Measurements from ENCODE around the gene SLC44A5. TPM values are rescaled to one million over a fixed set of nuclear protein-coding genes. Genes with fewer than 3 reads are reported as not detected.
"Not testable (repeated sequence)": the region's sequence is repeated elsewhere in the genome, so short reads cannot be mapped to it uniquely, and the experiment has no call there.

The SLC44A5 gene
- total RNA-seq, 1 experiment from 2014 or later, result 2.4 TPM

DNA sequence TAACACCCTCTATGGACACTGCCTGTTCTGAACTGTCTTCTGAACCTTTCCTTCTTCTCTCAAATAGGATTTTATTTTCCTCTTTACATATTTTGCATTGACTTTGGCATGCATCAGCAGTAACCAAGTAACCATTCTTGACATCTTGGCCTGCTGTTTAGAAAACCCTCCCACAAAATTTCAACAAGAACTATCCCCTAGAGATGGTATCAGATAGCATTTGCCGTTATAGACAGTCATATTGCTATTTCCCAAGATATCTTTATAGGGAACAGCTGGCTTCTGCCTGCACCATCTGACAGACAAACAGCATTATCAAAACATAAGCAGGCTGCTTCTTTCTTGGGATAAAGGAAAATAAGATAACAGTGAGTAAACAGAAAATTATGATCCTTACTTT lies 422.0 kb downstream of the SLC44A5 start:
- TF ChIP-seq, protein P1, sequence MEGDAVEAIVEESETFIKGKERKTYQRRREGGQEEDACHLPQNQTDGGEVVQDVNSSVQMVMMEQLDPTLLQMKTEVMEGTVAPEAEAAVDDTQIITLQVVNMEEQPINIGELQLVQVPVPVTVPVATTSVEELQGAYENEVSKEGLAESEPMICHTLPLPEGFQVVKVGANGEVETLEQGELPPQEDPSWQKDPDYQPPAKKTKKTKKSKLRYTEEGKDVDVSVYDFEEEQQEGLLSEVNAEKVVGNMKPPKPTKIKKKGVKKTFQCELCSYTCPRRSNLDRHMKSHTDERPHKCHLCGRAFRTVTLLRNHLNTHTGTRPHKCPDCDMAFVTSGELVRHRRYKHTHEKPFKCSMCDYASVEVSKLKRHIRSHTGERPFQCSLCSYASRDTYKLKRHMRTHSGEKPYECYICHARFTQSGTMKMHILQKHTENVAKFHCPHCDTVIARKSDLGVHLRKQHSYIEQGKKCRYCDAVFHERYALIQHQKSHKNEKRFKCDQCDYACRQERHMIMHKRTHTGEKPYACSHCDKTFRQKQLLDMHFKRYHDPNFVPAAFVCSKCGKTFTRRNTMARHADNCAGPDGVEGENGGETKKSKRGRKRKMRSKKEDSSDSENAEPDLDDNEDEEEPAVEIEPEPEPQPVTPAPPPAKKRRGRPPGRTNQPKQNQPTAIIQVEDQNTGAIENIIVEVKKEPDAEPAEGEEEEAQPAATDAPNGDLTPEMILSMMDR (conservative IDR thresholded peaks at IDR 0.05), result no peak
- Histone ChIP-seq H3K4me1 (ENCODE audit: insufficient read depth, low read length) (no peaks in the 10 kb centered on the region), H2BK12ac (ENCODE audit: insufficient read length, low read depth, low read length) (no peak overlapping the region), H4K8ac (replicated peaks; ENCODE audit: insufficient read length, low read depth, low read length) (no peak overlapping the region), H3T11ph (ENCODE audit: low read length) (no peak overlapping the region), H3K9me3 (ENCODE audit: control insufficient read depth, low read depth, low read length) (no peaks in the 10 kb centered on the region), H3K27me3 (ENCODE audit: insufficient read depth, low read length) (no peaks in the 10 kb centered on the region), H2BK5ac (ENCODE audit: insufficient read length, low read length) (no peak overlapping the region), H2AFZ (ENCODE audit: low read length) (no peak overlapping the region), H3K23me2 (ENCODE audit: insufficient read length, low read depth, low read length, poor library complexity, severe bottlenecking) (no peaks in the 10 kb centered on the region), H4K20me1 (ENCODE audit: control insufficient read depth, insufficient read depth, insufficient read length) (no peaks in the 10 kb centered on the region), H3K4me2 (ENCODE audit: insufficient read depth, insufficient read length, low read length) (no peak overlapping the region), H3K14ac (ENCODE audit: insufficient read depth, low read length) (no peak overlapping the region), H3K56ac (ENCODE audit: insufficient read length, low read depth, low read length) (no peak overlapping the region), H2BK120ac (ENCODE audit: low read depth, low read length, poor library complexity, severe bottlenecking) (no peak overlapping the region), H3K23ac (ENCODE audit: insufficient read length, low read depth, low read length) (no peak overlapping the region), H4K91ac (ENCODE audit: insufficient read length, low read depth, low read length) (no peak overlapping the region), H2BK20ac (ENCODE audit: low read depth, low read length, poor library complexity, severe bottlenecking) (no peak overlapping the region), H3K18ac (ENCODE audit: insufficient read length, low read depth, low read length) (no peak overlapping the region), H4K5ac (ENCODE audit: insufficient read length, low read depth, low read length) (no peak overlapping the region), H2AK5ac (ENCODE audit: insufficient read length, low read length) (no peak overlapping the region), H3K27ac (ENCODE audit: insufficient read length, low read depth, low read length) (no peak overlapping the region), H2BK15ac (ENCODE audit: low read depth, low read length) (no peak overlapping the region), H3K79me2 (ENCODE audit: insufficient read depth, low read length) (no peaks in the 10 kb centered on the region), H3K4ac (ENCODE audit: low read depth, low read length) (no peak overlapping the region), H3K9ac (ENCODE audit: extremely low read depth, insufficient read length, low read length) (no peak overlapping the region), H3K79me1 (ENCODE audit: insufficient read depth, low read depth, low read length, poor library complexity, severe bottlenecking) (no peaks in the 10 kb centered on the region)
- WGBS (ENCODE audit: extremely low coverage, insufficient read length, low lambda C conversion rate), result no CpG with 5 or more reads among the region's 1 CpG
- no peak overlapping the region for H3K27ac Mint-ChIP-seq
- H3K27me3 Mint-ChIP-seq (ENCODE audit: low read depth), result no peaks in the 10 kb centered on the region
- no peak for DNase-seq
- no peak overlapping the region for H3K4me3 Mint-ChIP-seq
- H3K36me3 Mint-ChIP-seq (ENCODE audit: insufficient read depth in 1 of 3, low read depth in 3 of 3), result no peaks in the 10 kb centered on the region
- H3K4me1 Mint-ChIP-seq, result peaks cover 4% of the 10 kb centered on the region in 2 experiments; a peak in 3 of 4 replicates
- no peaks in the 10 kb centered on the region for H3K9me3 Mint-ChIP-seq

DNA sequence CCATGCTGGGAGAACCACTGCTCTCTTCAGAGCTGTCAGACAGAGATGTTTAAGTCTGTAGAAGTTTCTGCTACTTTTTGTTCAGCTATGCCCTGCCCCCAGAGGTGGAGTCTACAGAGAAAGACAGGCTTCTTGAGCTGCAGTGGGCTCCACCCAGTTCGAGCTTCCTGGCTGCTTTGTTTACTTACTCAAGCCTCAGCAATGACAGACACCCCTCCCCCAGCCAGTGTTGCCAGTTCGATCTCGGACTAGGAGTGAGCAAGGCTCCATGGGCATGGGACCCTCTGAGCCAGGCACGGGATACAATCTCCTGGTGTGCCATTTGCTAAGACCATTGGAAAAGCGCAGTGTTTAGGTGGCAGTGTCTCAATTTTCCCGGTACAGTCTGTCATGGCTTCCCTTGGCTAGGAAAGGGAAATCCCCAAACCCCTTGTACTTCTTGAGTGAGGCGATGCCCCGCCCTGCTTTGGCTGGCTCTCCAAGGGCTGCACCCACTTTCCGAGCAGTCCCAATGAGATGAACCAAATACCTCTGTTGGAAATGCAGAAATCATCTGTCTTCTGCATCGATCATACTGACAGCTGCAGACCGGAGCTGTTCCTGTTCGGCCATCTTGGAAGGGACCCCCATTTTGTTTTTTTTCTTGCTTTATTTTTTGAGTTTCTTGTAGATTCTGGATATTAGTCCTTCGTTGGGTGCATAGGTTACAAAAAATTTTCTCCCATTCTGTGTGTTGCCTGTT lies 429.5 kb downstream of the SLC44A5 start:
- H2AFZ ChIP-seq (ENCODE audit: low read length); H3T11ph ChIP-seq (ENCODE audit: low read length); DNase-seq; H3K4me1 Mint-ChIP-seq; H3K56ac ChIP-seq (ENCODE audit: insufficient read length, low read depth, low read length); H3K27ac ChIP-seq (ENCODE audit: insufficient read length, low read depth, low read length); H3K27me3 ChIP-seq (ENCODE audit: insufficient read depth, low read length); H4K5ac ChIP-seq (ENCODE audit: insufficient read length, low read depth, low read length); H2BK120ac ChIP-seq (ENCODE audit: low read depth, low read length, poor library complexity, severe bottlenecking); H2BK12ac ChIP-seq (ENCODE audit: insufficient read length, low read depth, low read length); H3K27me3 Mint-ChIP-seq (ENCODE audit: low read depth); H3K23me2 ChIP-seq (ENCODE audit: insufficient read length, low read depth, low read length, poor library complexity, severe bottlenecking); H4K91ac ChIP-seq (ENCODE audit: insufficient read length, low read depth, low read length); H3K4me2 ChIP-seq (ENCODE audit: insufficient read depth, insufficient read length, low read length); H3K9me3 ChIP-seq (ENCODE audit: control insufficient read depth, low read depth, low read length); H3K9ac ChIP-seq (ENCODE audit: extremely low read depth, insufficient read length, low read length); H2BK15ac ChIP-seq (ENCODE audit: low read depth, low read length); H3K14ac ChIP-seq (ENCODE audit: insufficient read depth, low read length); H2BK5ac ChIP-seq (ENCODE audit: insufficient read length, low read length); H2BK20ac ChIP-seq (ENCODE audit: low read depth, low read length, poor library complexity, severe bottlenecking); H3K4me1 ChIP-seq (ENCODE audit: insufficient read depth, low read length); H3K18ac ChIP-seq (ENCODE audit: insufficient read length, low read depth, low read length); H2AK5ac ChIP-seq (ENCODE audit: insufficient read length, low read length); H3K79me1 ChIP-seq (ENCODE audit: insufficient read depth, low read depth, low read length, poor library complexity, severe bottlenecking); H3K23ac ChIP-seq (ENCODE audit: insufficient read length, low read depth, low read length); H3K4ac ChIP-seq (ENCODE audit: low read depth, low read length); H3K27ac Mint-ChIP-seq; H4K8ac ChIP-seq (replicated peaks; ENCODE audit: insufficient read length, low read depth, low read length); H4K20me1 ChIP-seq (ENCODE audit: control insufficient read depth, insufficient read depth, insufficient read length); H3K79me2 ChIP-seq (ENCODE audit: insufficient read depth, low read length); H3K4me3 Mint-ChIP-seq: not testable (repeated sequence)
- Mint-ChIP-seq H3K9me3 (peaks cover 15 to 25% of the 10 kb centered on the region in 2 experiments), H3K36me3 (ENCODE audit: insufficient read depth in 1 of 3, low read depth in 3 of 3) (peaks cover 8 to 15% (median 13%) of the 10 kb centered on the region in 3 experiments)
- WGBS (ENCODE audit: extremely low coverage, insufficient read length, low lambda C conversion rate), result no CpG with 5 or more reads among the region's 13 CpGs
